Adrenal gland (tissue), 5 donors: Measurements from ENCODE around the gene AGER.

Source experiments
- POLR2A ChIP-seq, 2 donors: fragments of 450-650 bp; IDR thresholded peaks; one replicate each; pipeline ENCODE4 v1.6.1; 2017; ENCODE audit warnings: antibody characterized with exemption in 2 of 2, mild to moderate bottlenecking in 2 of 2, moderate library complexity in 1 of 2
- TF ChIP-seq, protein P1 (sequence below), 6 experiments: fragments of 450-650 bp in 4 of 6; fragments of 200-600 bp in 2 of 6; sonication (generic) in 1 of 6; IDR thresholded peaks; 1 replicate in 5 of 6; 2 replicates in 1 of 6; pipeline versions ENCODE4 v1.5.1 to v1.8.0; 2016 to 2021; ENCODE audit warnings: antibody characterized with exemption in 6 of 6, mild to moderate bottlenecking in 2 of 6, moderate library complexity in 1 of 6
- donor health status: DM: no; HTN: no; CAD: no.

- TF ChIP-seq, protein P1, sequence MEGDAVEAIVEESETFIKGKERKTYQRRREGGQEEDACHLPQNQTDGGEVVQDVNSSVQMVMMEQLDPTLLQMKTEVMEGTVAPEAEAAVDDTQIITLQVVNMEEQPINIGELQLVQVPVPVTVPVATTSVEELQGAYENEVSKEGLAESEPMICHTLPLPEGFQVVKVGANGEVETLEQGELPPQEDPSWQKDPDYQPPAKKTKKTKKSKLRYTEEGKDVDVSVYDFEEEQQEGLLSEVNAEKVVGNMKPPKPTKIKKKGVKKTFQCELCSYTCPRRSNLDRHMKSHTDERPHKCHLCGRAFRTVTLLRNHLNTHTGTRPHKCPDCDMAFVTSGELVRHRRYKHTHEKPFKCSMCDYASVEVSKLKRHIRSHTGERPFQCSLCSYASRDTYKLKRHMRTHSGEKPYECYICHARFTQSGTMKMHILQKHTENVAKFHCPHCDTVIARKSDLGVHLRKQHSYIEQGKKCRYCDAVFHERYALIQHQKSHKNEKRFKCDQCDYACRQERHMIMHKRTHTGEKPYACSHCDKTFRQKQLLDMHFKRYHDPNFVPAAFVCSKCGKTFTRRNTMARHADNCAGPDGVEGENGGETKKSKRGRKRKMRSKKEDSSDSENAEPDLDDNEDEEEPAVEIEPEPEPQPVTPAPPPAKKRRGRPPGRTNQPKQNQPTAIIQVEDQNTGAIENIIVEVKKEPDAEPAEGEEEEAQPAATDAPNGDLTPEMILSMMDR (IDR thresholded peaks at IDR 0.05), result peak in 1 of 6 experiments; percentile 2
- TF ChIP-seq POLR2A (IDR thresholded peaks at IDR 0.05), result peak; percentile 98
Observed at GRCh38 chr6:32195902-32196681, 12.0 kb upstream of the AGER start.
